HEK293 (cell line): Measurements from ENCODE around the gene FARSA.
"Not testable (repeated sequence)": the region's sequence is repeated elsewhere in the genome, so short reads cannot be mapped to it uniquely, and the experiment has no call there.

Experiments
- CTCF ChIA-PET: fragments of 350-600 bp; formaldehyde crosslinking; extraction: SDS; loops from one replicate; lab custom pipeline; 2021; ENCODE audit warnings: antibody characterized with exemption; lab: Yijun Ruan, JAX
- POLR2A ChIA-PET: fragments of 300-600 bp; formaldehyde crosslinking; extraction: SDS; loops from one replicate; lab custom pipeline; 2020; ENCODE audit warnings: antibody characterized with exemption, inconsistent platforms; lab: Yijun Ruan, JAX
- H3K27ac ChIP-seq: fragments of 200-500 bp; sonication (Bioruptor generic); 2 replicates; pipeline ENCODE4 v1.5.1; 2014; ENCODE audit warnings: low read depth, low read length, control low read depth, inconsistent platforms; ENCODE audit errors: extremely low read depth
- H3K36me3 ChIP-seq, 2 experiments: fragments of 200-500 bp in 1 of 2; sonication (Bioruptor generic) in 1 of 2; 1 replicate in 1 of 2; 2 replicates in 1 of 2; pipeline ENCODE4 v1.5.1; 2014 to 2017; ENCODE audit warnings: inconsistent platforms in 2 of 2, low read length in 2 of 2; ENCODE audit not compliant: control insufficient read depth in 2 of 2, insufficient read depth in 1 of 2
- H3K4me1 ChIP-seq: fragments of 200-500 bp; sonication (Bioruptor generic); 2 replicates; pipeline ENCODE4 v1.5.1; 2014; ENCODE audit warnings: mild to moderate bottlenecking, low read length, inconsistent platforms; ENCODE audit not compliant: control insufficient read depth, insufficient read depth
- H3K4me3 ChIP-seq: 2 replicates; pipeline ENCODE4 v1.5.1; 2011; ENCODE audit warnings: low read depth, mild to moderate bottlenecking, control low read depth, low read length, moderate library complexity
- H3K9me3 ChIP-seq: fragments of 200-500 bp; sonication (Bioruptor generic); 2 replicates; pipeline ENCODE4 v1.5.1; 2014; ENCODE audit warnings: low read depth, low read length, inconsistent platforms; ENCODE audit not compliant: control insufficient read depth, insufficient read depth
- GLIS2 ChIP-seq: fragments of 450-650 bp; formaldehyde crosslinking; IDR thresholded peaks from 2 replicates; pipeline ENCODE4 v1.5.1; 2016; ENCODE audit warnings: missing biosample characterization, missing genetic modification characterization
- HIC1 ChIP-seq: fragments of 450-650 bp; formaldehyde crosslinking; IDR thresholded peaks from 2 replicates; pipeline ENCODE4 v1.5.1; 2016; ENCODE audit warnings: missing biosample characterization, missing genetic modification characterization
- KLF1 ChIP-seq: fragments of 450-650 bp; formaldehyde crosslinking; IDR thresholded peaks from 2 replicates; pipeline ENCODE4 v1.5.1; 2016; ENCODE audit warnings: missing biosample characterization, missing genetic modification characterization
- PRDM10 ChIP-seq: fragments of 450-650 bp; formaldehyde crosslinking; IDR thresholded peaks from 2 replicates; pipeline ENCODE4 v1.5.1; 2016; ENCODE audit warnings: missing biosample characterization, missing genetic modification characterization
- ZNF112 ChIP-seq: fragments of 450-650 bp; formaldehyde crosslinking; IDR thresholded peaks from 2 replicates; pipeline ENCODE4 v1.5.0; 2017; ENCODE audit warnings: missing biosample characterization, missing genetic modification characterization
- ZNF121 ChIP-seq: fragments of 450-650 bp; formaldehyde crosslinking; IDR thresholded peaks from 2 replicates; pipeline ENCODE4 v1.5.1; 2016; ENCODE audit warnings: missing biosample characterization, missing genetic modification characterization
- ZNF16 ChIP-seq: fragments of 450-650 bp; formaldehyde crosslinking; IDR thresholded peaks from 2 replicates; pipeline ENCODE4 v1.5.1; 2016; ENCODE audit warnings: low read depth, missing biosample characterization, missing genetic modification characterization
- ZNF423 ChIP-seq: fragments of 450-650 bp; formaldehyde crosslinking; IDR thresholded peaks from 2 replicates; pipeline ENCODE4 v1.5.1; 2016; ENCODE audit warnings: missing biosample characterization, missing genetic modification characterization
- ZNF501 ChIP-seq: fragments of 450-650 bp; formaldehyde crosslinking; IDR thresholded peaks from 2 replicates; pipeline ENCODE4 v1.5.1; 2016; ENCODE audit warnings: missing biosample characterization, missing genetic modification characterization
- ZNF521 ChIP-seq: fragments of 450-650 bp; formaldehyde crosslinking; IDR thresholded peaks from 2 replicates; pipeline ENCODE4 v1.5.1; 2017; ENCODE audit warnings: missing biosample characterization, mild to moderate bottlenecking, missing genetic modification characterization
- ZNF544 ChIP-seq: fragments of 450-650 bp; formaldehyde crosslinking; IDR thresholded peaks from 2 replicates; pipeline ENCODE4 v1.5.0; 2017; ENCODE audit warnings: missing biosample characterization, missing genetic modification characterization
- ZNF654 ChIP-seq: fragments of 450-650 bp; formaldehyde crosslinking; IDR thresholded peaks from 2 replicates; pipeline ENCODE4 v1.5.1; 2016; ENCODE audit warnings: low read depth, missing biosample characterization, missing genetic modification characterization
- ZSCAN5A ChIP-seq: fragments of 450-650 bp; formaldehyde crosslinking; IDR thresholded peaks from 2 replicates; pipeline ENCODE4 v1.5.1; 2016; ENCODE audit warnings: missing biosample characterization, missing genetic modification characterization

Gene FARSA

GRCh38 chr19:12979974-12980373, 46.5 kb upstream of the FARSA start:
- ChIA-PET CTCF (interaction anchor here (1.0 to 13.3 kb wide), 8 partner anchors 14 to 113 kb away, joined by 3 to 274 read pairs (median 5); no protein-coding TSS in a partner anchor), POLR2A (interaction anchor here (0.6 to 0.7 kb wide), 2 partner anchors 54 to 114 kb away, joined by 3 read pairs; no protein-coding TSS in a partner anchor)
- no peaks in the 10 kb centered on the region for H3K36me3 ChIP-seq

GRCh38 chr19:12976109-12976508, 42.6 kb upstream of the FARSA start:
- H3K27ac ChIP-seq, H3K4me1 ChIP-seq, H3K9me3 ChIP-seq, POLR2A ChIA-PET, H3K4me3 ChIP-seq, H3K36me3 ChIP-seq: not testable (repeated sequence)
- peak; percentile 94 for TF ChIP-seq KLF1 (tag by site-specific recombination)
- TF ChIP-seq ZNF121 (tag by site-specific recombination): peak; percentile 94
- CTCF ChIA-PET: interaction anchor here (0.7 to 13.3 kb wide), 10 partner anchors 11 to 885 kb away, joined by 3 to 274 read pairs (median 8); no protein-coding TSS in a partner anchor

More at GRCh38 chr19:12979974-12980373, 46.5 kb upstream of the FARSA start:
- Histone ChIP-seq H3K9me3 (no peaks in the 10 kb centered on the region), H3K4me3 (no peak overlapping the region), H3K27ac (no peak overlapping the region), H3K4me1 (no peaks in the 10 kb centered on the region)
- TF ChIP-seq ZNF16 (tag by site-specific recombination) (no peak), PRDM10 (tag by site-specific recombination) (0 out of 2 replicates have a peak, but pooled peaks have one; percentile 13)

GRCh38 chr19:12975221-12975741, 41.8 kb upstream of the FARSA start:
- Histone ChIP-seq H3K36me3 (no peaks in the 10 kb centered on the region), H3K9me3 (no peaks in the 10 kb centered on the region), H3K4me3 (no peak overlapping the region), H3K27ac (no peak overlapping the region), H3K4me1 (no peaks in the 10 kb centered on the region)
- ChIA-PET CTCF (interaction anchor here (1.6 to 13.3 kb wide), 5 partner anchors 10 to 118 kb away, joined by 9 to 274 read pairs (median 71); no protein-coding TSS in a partner anchor), POLR2A (interaction anchor here (0.6 to 1.1 kb wide), 3 partner anchors 10 to 177 kb away, joined by 3 to 4 read pairs (median 3); no protein-coding TSS in a partner anchor)
- TF ChIP-seq ZNF544 (tag by site-specific recombination): no peak
- TF ChIP-seq ZNF423: no peak
- TF ChIP-seq GLIS2 (tag by site-specific recombination): no peak
- no peak for TF ChIP-seq ZNF112 (tag by site-specific recombination)
- TF ChIP-seq ZSCAN5A (tag by site-specific recombination): no peak
- no peak for TF ChIP-seq ZNF501
- TF ChIP-seq HIC1 (tag by site-specific recombination): peak; percentile 52; the same call in 1 of the 2 replicates
- TF ChIP-seq ZNF654 (tag by site-specific recombination): no peak
- no peak for TF ChIP-seq ZNF521 (tag by site-specific recombination)
